HAP-1 (cell line): Measurements from ENCODE around the gene MACIR.

Source experiments
- DNase-seq, 2 experiments: peaks; one replicate each; pipeline ENCODE4 v3.0.0-alpha.2; 2016 to 2020; ENCODE audit warnings: low spot score in 2 of 2
- H3K27me3 ChIP-seq: fragments of 250-450 bp; sonication (Bioruptor Pico); 2 replicates; pipeline ENCODE4 v1.5.1; 2020; ENCODE audit warnings: low read depth, mild to moderate bottlenecking, moderate library complexity
- H3K36me3 ChIP-seq: fragments of 250-450 bp; sonication (Bioruptor Pico); replicated peaks from 2 replicates; pipeline ENCODE4 v1.5.1; 2020; ENCODE audit warnings: mild to moderate bottlenecking
- H3K4me1 ChIP-seq: fragments of 250-450 bp; sonication (Bioruptor Pico); 2 replicates; pipeline ENCODE4 v1.5.1; 2020; ENCODE audit warnings: mild to moderate bottlenecking
- H3K4me3 ChIP-seq: fragments of 250-450 bp; sonication (Bioruptor Pico); 2 replicates; pipeline ENCODE4 v1.5.1; 2020; ENCODE audit warnings: mild to moderate bottlenecking, moderate library complexity
- H3K9me3 ChIP-seq: fragments of 250-450 bp; sonication (Bioruptor Pico); 2 replicates; pipeline ENCODE4 v1.5.1; 2020; ENCODE audit warnings: mild to moderate bottlenecking, moderate library complexity
- in situ Hi-C: fragments of 300-500 bp; cut with MboI; formaldehyde crosslinking; loops from 3 replicates; pipeline ENCODE4 v1.14.3; 2020; ENCODE audit warnings: low sequenced_read_pairs, inconsistent platforms, mixed read lengths

Gene MACIR

DNA sequence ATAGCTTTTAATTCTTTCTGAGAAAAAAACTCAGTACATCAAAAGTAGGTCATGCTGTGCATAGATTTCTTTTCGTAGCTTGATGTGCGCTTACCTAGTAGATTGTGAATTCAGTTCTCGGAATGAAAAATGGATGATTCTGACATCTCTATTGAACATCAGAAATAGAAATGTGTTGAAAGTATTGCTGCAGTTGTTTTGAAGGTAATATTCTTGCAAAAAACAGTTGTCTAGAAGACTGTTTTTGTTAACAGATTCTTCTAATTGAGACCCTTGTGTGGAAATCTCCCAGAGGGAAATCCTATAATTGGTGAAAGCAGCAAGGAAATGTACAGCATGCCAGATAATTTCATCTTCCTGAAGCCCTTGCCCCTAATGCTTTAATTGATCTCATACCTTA, 54.5 kb downstream of the MACIR start:
- Histone ChIP-seq H3K36me3 (no peaks in the 10 kb centered on the region), H3K4me3 (no peak overlapping the region), H3K4me1 (no peaks in the 10 kb centered on the region), H3K9me3 (no peaks in the 10 kb centered on the region), H3K27me3 (peaks cover 10% of the 10 kb centered on the region)
- in situ Hi-C loops = no loop called here
- DNase-seq = no peak

DNA sequence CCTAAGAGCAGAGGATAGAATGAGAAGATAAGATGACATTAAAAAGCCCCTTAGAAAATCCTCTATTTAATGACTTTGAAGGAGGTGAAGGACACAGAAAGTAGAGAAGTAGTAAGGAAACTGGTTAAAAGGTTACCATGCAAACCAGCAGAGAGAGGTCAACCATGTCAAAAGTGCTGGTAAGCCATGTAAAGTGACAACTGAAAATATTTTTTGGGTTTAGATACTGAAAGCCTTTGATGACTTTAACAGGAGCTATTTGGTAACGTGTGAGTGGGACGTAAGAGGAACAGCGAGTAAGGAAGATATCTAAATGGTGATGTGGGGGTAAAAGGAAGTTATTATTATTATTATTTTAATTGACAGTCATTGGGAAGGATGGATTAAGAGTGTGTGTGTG, 56.9 kb downstream of the MACIR start:
- Histone ChIP-seq H3K4me3 (no peak overlapping the region), H3K4me1 (no peaks in the 10 kb centered on the region), H3K27me3 (peaks cover 5% of the 10 kb centered on the region), H3K36me3 (no peaks in the 10 kb centered on the region), H3K9me3 (no peaks in the 10 kb centered on the region)
- in situ Hi-C loops = no loop called here
- no peak for DNase-seq

DNA sequence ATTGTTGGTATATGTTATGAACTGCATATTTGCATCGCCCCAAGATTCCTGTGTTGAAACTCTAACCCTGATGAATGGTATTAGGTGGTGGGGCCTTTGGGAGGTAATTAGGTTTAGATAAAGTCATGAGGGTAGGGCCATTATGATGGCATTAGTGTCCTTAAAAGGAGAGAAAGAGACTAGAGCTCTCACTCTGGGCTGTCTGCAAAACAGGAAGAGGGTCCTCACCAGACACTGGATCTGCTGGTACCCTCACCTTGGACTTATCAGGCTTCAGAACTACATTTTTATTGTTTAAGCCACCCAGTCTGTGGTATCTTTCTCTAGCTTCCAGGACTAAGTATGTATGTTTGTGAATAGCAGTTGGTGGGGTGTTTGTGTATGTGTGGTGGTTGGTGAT, 68.9 kb downstream of the MACIR start:
- Histone ChIP-seq H3K36me3 (no peaks in the 10 kb centered on the region), H3K9me3 (no peaks in the 10 kb centered on the region), H3K4me1 (no peaks in the 10 kb centered on the region), H3K27me3 (peaks cover 15% of the 10 kb centered on the region; the same call in 1 of the 2 replicates), H3K4me3 (no peak overlapping the region)
- in situ Hi-C loops = no loop called here
- DNase-seq = no peak

DNA sequence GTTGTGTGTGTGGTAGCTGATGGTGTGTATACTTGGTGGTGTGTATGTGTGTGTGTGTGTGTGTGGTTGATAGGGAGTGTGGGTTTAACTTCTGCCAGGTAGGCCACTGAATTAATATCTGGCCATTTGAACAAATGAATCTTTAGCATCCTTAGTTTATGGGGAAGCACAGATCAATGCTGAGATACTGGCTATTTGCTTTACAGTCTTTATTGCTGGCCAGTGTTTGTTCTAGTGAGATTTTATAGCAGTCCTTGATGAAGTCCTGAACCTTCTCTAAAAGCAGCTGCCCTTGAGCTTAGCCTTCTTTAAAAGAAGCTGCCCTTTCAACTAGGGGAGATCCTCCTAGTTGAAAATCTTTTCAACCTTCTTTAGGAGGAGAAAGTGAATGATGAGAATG, 69.3 kb downstream of the MACIR start:
- Histone ChIP-seq H3K9me3 (no peaks in the 10 kb centered on the region), H3K36me3 (no peaks in the 10 kb centered on the region), H3K4me3 (no peak overlapping the region), H3K4me1 (no peaks in the 10 kb centered on the region), H3K27me3 (peaks cover 12% of the 10 kb centered on the region; the same call in 1 of the 2 replicates)
- no peak for DNase-seq
- in situ Hi-C loops = no loop called here
